Measurements from ENCODE around the gene CNNM2.

DNA sequence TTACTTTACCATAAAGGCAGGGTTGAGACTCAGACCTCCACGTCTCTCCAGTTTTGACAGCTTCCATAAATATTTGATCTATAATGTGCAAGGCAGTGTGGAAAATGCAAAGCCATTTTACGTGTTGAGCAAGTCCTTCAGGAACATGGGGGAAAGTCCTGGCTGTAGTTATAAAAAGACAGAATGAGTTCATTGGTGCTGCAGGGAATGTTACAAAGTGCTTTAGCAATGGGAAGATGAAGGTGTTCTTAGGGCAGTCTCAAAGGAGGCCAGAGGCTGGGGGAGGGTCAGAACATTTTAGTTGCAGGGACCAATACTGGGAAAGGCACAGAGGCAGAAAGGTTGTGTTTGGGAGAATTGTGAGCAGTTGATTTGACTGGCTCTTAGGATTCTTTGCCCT is 27.9 kb downstream of the CNNM2 start:
- TF ChIP-seq EZH2 (IDR thresholded peaks at IDR 0.05; ENCODE audit: insufficient read depth, poor library complexity, severe bottlenecking) (no peak), EZH2phosphoT487 (IDR thresholded peaks at IDR 0.05; ENCODE audit: insufficient read depth, low read depth) (no peak)
